GM19372 (cell line): ENCODE data around the gene ADAP1.
A peak's percentile ranks its signal among the peaks of the same experiment; 100 is the strongest.
"Not testable (repeated sequence)": the region's sequence is repeated elsewhere in the genome, so short reads cannot be mapped to it uniquely, and the experiment has no call there.

Experiments
- ATAC-seq: cut with Tn5 transposase; IDR thresholded peaks from one replicate; pipeline ENCODE4 v1.9.1; 2021; ENCODE audit warnings: mild to moderate bottlenecking, low read depth, moderate library complexity; ENCODE audit not compliant: unreplicated experiment

ADAP1 gene

DNA sequence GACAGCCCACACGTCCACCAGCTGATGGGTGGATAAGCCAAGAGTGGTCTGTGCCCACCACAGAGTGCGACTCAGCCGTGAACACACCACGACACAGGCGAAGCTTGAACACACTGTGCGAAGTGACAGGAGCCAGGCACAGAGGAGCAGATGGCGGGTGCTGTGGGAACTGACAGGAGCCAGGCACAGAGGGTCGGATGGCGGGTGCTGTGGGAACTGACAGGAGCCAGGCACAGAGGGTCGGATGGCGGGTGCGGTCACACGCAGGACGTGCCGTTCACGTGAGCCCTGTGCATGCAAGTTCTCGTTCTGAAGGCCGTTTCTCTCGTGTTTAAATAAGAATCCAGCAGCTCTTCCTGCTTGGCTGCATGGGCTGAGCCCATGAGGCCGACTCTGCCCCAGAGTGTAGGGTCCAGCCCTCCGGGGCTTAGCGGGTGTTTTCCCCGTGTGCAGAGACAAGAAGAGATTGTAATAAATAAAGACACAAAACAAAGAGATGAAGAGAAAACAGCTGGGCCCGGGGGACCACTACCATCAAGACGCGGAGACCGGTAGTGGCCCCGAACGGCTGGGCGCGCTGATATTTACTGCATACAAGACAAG, 5.9 kb upstream of the ADAP1 start:
- no peak for ATAC-seq

DNA sequence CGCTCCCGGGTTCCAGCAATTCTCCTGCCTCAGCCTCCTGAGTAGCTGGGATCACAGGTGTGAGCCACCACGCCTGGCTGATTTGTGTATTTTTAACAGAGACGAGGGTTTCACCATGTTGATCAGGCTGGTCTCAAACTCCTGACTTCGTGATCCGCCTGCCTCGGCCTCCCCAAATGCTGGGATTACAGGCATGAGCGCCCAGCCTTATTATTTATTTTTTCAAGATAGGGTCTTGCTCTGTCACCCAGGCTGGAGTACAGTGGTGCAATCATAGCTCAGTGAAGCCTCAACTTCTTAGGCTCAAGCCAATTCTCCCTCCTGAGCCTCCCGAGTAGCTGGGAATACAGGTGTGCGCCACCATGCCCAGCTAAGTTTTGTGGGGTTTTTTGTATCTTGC, 5.3 kb upstream of the ADAP1 start:
- ATAC-seq = not testable (repeated sequence)

GRCh38 chr7:959271-959670, 4.8 kb upstream of the ADAP1 start:
- no peak for ATAC-seq

DNA sequence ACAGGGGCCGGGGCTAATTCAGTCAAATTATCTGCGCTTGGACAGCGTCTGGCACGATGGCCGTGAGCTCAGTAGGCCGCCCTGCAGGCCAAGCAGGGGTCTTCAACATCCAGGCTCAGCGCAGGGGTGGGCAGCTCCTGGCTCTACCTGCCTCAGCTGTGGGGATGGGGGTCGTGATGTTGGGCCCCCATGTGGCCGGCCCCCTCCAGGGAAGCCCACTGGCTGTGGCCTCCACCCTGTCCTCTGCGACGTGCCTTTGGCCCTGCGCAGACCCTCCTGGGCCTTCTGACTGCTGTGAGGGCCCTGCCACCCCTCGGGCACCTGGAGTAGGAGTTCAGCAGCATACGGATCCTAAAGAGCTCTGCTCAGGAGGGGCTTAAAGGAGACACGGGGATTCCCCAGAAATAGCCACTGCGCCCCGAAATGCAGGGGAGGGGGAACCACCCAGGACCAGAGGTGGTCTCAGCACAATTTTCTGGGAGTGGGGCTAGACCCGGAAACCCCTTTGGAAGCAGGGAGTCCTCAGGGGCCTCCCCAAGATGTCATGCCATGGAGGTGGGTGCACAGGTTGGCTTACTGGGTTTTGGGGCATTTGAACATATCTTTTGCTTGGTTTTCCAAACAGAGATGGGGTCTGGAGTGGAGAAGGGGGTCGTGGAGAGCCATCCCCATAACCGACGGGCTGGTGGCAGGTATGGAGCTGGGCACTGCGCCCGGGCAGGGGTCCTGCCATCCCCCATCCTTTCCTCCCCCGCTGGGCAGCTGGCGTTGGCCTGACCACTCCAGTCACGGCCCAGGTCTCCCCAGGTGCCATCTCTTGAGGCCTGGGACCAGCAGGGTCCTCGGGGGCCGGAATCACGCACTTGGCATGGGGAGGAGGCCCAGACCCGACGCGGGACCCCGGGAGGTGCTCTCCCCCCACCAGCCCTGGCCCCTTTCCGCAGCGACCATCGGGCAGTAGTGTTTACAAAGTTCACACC, 4.0 kb upstream of the ADAP1 start:
- no peak for ATAC-seq

GRCh38 chr7:957418-958220, 3.1 kb upstream of the ADAP1 start:
- no peak for ATAC-seq

DNA sequence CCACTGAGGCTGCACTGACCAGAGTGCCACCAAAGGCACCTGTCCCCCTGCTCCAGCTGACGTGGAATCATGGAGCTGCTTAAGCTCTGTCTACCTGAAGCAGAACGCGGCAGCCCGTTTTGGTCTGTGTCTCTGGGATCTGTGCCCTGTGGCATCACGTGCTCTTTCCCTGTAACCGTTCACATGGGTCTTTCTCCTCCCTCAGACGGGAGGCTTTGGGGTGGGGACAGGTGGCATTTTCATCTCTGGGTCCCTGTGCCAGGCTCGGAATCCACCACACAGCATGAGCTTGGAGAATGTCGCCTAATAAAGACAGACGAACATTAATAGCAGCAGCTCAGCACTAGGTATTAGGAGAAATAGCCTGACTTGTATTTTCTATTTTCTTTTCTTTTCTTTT, 1.6 kb upstream of the ADAP1 start:
- ATAC-seq = no peak

- peak; percentile 23 for ATAC-seq
Measured at GRCh38 chr7:953547-954327, 743 bp downstream of the ADAP1 start.

DNA sequence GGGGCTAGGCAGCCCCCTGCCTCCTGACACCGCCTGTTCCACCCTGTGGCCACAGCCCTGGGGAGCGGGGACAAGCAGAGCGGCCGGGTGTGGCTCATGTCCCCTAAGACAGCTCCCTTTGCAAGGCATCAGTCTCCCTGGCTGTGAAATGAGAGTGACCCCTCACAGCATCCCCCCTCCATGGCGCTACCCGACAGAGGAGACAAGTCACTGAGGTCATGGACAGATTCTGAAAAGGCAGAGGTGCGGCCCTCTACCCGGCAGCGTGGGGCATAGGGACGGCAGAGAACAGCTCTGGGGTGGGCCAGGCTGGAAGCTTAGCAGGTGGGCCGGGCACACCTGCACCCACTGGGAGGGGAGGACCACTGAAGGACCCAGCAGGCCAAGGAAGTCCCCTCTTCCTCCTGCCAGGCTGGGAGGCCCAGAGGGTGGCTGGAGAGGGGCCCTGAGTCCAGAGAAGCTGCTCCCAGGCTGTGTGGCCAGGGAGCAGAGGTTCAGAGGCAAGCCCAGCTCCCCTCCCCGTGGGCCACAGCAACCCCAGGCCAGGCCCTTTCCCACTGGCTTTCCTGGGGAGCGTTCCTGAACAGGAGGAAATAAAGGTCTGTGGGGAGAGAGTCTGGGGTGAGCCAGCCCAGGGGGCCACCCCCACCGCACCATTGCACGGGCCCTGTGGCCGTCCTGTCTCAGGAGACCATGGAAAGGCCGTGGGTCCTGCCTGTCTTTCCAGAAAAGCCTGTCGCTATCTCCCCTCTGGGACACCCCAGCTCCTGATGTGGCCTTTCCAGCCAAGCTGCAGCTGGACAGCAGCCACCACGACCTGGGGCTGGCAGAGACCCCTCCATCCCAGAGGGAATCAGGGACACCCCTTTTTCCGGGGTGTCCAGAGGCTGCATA, 1.7 kb downstream of the ADAP1 start:
- no peak for ATAC-seq

DNA sequence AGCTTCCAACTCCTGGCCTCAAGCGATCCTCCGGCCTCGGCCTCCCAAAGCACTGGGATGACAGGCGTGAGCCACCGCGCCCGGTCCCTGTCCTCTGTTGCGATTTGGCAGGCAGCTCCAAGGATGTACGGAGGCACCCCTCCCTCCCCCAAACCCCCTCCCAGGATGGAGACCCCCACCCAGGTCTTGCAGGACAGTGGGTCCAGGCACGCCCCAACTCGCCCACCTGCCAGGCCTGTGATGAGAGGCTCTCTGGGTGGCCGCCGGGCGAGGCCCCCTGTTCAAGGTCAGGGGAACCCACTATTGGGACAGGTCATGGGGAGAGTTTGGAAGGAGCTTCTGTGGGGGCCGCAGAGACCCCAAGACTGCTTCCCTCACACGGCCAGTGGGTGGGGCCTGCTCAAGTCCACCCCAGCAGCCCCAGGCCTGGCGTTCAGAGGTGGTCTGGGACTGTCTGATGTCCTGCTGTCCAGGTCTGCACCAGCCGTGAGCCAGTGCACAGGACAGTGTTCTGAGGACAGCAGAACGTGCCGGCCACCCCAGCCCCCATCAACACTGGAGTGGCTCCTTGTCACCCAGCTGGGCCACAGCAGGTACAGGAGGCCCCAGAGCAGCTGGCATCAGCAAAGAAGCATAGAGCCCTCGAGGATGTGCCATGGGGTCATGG, 2.5 kb downstream of the ADAP1 start:
- ATAC-seq = no peak

- no peak for ATAC-seq
Measured at GRCh38 chr7:949021-949934, 5.2 kb downstream of the ADAP1 start.

DNA sequence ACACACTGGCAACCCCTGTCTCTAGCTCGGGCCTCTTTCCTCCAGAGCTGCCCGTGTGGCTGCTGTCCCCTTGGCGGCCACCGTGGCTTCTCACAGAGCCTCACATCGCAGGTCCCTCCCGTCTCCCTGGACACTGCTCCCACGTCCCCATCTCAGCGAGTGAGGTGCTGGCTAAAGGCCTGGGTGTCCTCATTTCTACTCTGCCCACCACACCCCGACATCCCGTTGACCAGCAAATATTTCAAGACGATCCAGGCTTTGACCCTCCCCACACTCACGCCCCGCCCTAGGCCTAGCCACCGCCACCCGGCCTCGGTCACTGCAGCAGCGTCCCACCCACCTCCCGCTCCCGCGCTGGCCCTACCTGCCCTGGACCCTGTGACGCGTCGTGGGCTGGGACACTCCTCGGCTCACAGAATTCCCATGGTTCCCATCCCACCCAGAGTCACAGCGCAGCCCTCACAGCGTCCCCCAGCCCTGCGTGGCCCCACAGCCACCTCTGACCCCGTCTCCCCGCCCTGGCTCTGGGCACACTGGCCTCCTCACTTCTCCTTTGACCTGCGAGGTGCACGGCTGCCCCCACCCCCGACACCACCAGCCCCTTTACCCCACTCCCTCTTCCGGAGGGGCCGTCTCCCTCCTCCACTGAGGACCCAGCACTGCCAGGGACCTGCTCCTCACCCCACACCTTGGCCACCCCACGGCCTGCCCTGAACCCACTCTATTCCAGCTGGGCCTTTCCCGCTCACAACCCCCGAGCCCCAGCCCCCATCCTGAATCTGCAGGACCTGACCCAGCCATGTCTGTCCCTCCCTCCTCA, 6.9 kb downstream of the ADAP1 start:
- no peak for ATAC-seq

DNA sequence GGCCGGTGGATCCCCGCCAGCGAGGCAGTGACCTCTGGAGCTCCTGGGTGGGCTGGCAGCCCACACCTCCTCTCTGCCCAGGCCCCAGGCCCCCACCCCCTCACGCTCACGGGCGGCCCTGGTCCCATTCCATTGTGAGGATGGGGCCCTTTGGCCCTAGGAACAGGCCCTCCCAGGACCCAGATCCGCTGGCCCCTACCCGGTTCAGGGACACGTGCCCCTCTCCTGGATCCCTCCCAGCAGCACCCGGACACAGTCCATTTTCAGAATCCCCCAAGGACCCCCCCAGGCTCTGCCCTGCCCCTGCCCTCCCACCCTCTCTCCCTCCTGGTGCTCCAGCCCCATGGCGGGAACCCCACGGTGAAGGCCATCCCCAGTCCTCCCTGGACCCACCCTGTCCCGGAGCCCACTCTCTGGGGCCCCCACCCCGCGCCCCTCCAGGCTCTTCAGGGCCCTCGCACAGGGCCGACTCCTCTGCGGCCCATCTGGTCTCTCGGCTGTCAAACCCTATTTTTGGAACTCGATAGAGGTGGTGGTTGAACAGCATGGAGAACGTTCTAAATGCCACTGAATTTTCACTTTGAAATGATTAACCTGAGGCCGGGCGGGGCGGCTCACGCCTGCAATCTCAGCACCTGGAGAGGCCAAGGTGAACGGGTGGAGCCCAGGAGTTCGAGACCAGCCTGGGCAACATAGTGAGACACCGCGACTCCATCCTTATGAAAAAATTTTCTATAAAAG, 8.1 kb downstream of the ADAP1 start:
- ATAC-seq = no peak

DNA sequence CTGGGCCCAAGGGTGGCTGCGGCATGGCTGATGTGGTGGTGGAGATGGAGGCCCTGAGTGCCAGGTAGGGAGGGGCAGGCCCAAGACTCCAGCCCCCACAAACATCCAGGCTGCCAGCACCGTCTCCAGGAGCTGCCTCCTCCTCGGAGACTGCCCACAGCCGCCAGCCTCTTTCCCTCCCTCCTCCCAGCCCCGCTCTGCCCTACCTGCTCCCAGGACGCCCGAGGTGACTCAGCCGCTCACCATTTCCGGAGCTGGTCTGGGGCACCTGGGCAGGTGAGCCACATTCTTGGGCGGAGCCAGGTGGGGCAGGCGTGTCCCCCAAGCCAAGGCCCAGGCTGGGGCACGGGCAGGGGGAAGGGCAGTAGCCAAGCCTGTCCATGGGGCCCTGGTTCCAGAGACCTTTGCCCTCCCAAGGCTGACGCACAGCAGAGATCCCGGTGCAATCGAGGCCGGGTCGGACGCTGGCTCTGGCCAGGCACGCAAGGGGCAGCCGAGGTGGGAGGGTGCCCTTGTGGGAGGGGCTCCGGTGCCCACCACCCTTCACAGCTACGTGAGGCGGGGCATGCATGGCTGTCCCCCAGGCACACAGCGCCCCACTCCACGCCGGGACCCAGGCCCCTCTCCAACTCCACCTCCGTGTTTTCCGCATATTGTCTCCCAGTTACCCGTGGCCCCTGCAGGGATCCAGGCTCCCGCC, 8.8 kb downstream of the ADAP1 start:
- ATAC-seq = no peak

DNA sequence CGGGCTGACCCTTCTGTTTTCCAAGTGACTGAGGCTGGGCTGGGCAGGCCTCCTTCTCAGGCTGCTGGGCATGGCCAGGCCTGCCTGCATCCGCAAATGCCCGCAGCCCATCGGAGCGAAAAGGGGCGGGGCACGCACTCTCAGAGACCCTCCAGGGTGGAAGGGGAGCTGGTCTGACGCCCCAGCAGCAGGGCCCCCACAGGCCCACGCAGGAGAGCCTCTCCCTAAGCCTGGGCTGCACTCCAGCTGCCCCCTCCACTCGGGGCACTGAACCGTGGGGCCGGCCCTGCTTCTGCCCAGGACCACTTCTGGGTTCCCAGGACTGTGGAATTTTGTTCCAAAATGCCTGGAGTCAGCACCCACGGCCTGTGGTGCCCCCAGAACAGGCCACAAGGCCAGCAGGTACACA, 9.3 kb downstream of the ADAP1 start:
- no peak for ATAC-seq

DNA sequence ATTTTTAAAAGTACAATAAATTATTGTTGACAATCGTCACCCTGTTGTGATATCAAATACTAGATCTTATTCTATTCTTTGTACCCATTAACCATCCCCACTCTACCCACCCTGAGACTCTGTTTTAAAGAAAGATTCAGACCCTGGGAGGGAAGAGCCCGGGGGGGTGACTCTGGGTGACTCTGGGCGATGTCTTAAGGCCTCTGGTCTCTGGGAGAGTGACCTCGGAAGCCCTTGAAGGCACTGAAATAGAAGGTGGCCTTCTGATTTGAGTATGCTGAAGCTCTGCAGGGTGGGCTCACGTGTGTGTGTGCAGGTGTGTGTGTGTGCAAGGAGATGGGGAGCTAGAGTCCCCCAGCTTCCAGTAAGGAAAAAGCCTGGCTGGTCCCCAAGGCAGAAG, 9.7 kb downstream of the ADAP1 start:
- ATAC-seq = no peak

GRCh38 chr7:943793-944192, 10.7 kb downstream of the ADAP1 start:
- not testable (repeated sequence) for ATAC-seq
